GM06990 (cell line): Measurements from ENCODE around the gene UROD.
"Not testable (repeated sequence)": the region's sequence is repeated elsewhere in the genome, so short reads cannot be mapped to it uniquely, and the experiment has no call there.

Experiments
- DNase-seq: peaks from one replicate; pipeline ENCODE4 v3.0.0-alpha.2; 2011; ENCODE audit not compliant: insufficient read length; ENCODE audit errors: extremely low read depth
- H3K27me3 ChIP-seq: replicated peaks from 2 replicates; pipeline ENCODE4 v1.6.0; 2011; ENCODE audit warnings: low read length; ENCODE audit not compliant: control insufficient read depth, insufficient read depth
- H3K36me3 ChIP-seq: 2 replicates; pipeline ENCODE4 v1.5.1; 2011; ENCODE audit warnings: low read length; ENCODE audit not compliant: control insufficient read depth, insufficient read depth
- H3K4me3 ChIP-seq: replicated peaks from 2 replicates; pipeline ENCODE4 v1.5.1; 2011; ENCODE audit warnings: low read depth, mild to moderate bottlenecking, control low read depth, low read length
- CTCF ChIP-seq: IDR thresholded peaks from 2 replicates; pipeline ENCODE4 v1.5.1; 2011; ENCODE audit warnings: low read length, control low read depth, mild to moderate bottlenecking, inconsistent platforms; ENCODE audit not compliant: insufficient read depth, poor library complexity, severe bottlenecking

Gene UROD

GRCh38 chr1:44999232-44999631 lies 12.8 kb upstream of the UROD start:
- DNase-seq: no peak
- Histone ChIP-seq H3K27me3 (no peaks in the 10 kb centered on the region), H3K4me3 (no peak overlapping the region), H3K36me3 (peaks cover 11% of the 10 kb centered on the region)
- TF ChIP-seq CTCF: no peak

- H3K27me3 ChIP-seq: no peaks in the 10 kb centered on the region
- no peak for TF ChIP-seq CTCF
- no peak overlapping the region for H3K4me3 ChIP-seq
- peaks cover 24% of the 10 kb centered on the region for H3K36me3 ChIP-seq
- no peak for DNase-seq
Measured at GRCh38 chr1:45001011-45001481, 11.0 kb upstream of the UROD start.

- not testable (repeated sequence) for H3K27me3 ChIP-seq, H3K4me3 ChIP-seq, DNase-seq
- peaks cover 24% of the 10 kb centered on the region for H3K36me3 ChIP-seq
Measured at GRCh38 chr1:45001576-45001975, 10.5 kb upstream of the UROD start.

- DNase-seq: no peak
- H3K27me3 ChIP-seq: no peaks in the 10 kb centered on the region
- peaks cover 31% of the 10 kb centered on the region for H3K36me3 ChIP-seq
- no peak overlapping the region for H3K4me3 ChIP-seq
- no peak for TF ChIP-seq CTCF
Measured at GRCh38 chr1:45002650-45003645, 9.1 kb upstream of the UROD start.

- DNase-seq: no peak
- H3K36me3 ChIP-seq: peaks cover 36% of the 10 kb centered on the region
- no peaks in the 10 kb centered on the region for H3K27me3 ChIP-seq
- H3K4me3 ChIP-seq: no peak overlapping the region
- TF ChIP-seq CTCF: no peak
Measured at GRCh38 chr1:45003741-45004140, 8.3 kb upstream of the UROD start.

- no peak for DNase-seq
- Histone ChIP-seq H3K4me3 (no peak overlapping the region), H3K27me3 (no peaks in the 10 kb centered on the region), H3K36me3 (peaks cover 37% of the 10 kb centered on the region)
- no peak for TF ChIP-seq CTCF
Measured at GRCh38 chr1:45004281-45004920, 7.7 kb upstream of the UROD start.
